ENCODE results near the gene MINDY4. TPM values are rescaled to one million over a fixed set of nuclear protein-coding genes. Genes with fewer than 3 reads are reported as not detected.

The MINDY4 gene
- total RNA-seq, 1 donor from 2014 or later, result 0.96 TPM

DNA sequence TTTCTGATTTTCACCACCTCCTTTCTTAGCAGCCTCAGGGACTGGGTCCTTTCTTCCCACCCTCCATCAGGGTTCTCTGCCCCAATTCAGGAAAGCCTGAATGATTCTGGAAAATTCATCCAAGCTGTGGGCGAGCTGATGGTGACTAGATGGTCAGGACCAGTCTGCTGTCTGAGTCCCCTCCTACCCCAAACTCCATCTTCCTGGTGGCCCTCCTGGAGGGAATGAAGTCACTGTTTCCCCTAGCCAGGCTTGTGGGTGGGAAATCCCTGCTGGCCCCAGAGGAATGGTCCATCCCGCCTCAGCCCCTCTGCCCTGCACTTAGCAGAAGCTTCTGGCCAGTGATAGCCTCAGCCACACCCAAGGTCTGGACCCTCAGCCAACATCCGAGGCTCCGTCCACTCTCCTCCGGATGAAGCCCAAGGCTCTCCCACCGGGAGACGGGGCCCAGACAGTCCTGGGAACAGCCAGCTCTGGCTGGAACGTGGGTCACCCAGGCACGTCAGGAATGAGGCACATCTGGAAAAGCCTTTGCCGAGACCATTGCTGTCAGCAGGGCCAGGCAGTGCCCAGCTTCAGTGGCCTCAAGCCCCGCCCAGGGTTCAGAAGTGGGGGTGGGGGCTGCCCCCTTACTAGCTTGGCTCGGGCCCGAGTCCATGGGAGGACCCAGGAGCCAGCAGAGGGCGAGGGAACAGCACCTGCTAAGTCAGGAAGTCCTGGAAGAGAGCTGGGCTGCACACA is 136.5 kb downstream of the MINDY4 start:
- no peaks in the 10 kb centered on the region for H3K4me1 Mint-ChIP-seq (ENCODE audit: low read depth)
- H3K36me3 Mint-ChIP-seq (ENCODE audit: low read depth), result no peaks in the 10 kb centered on the region
- no peak overlapping the region for H3K27ac Mint-ChIP-seq
- DNase-seq (ENCODE audit: low spot score), result no peak
- H3K27me3 Mint-ChIP-seq (ENCODE audit: insufficient read depth), result no peaks in the 10 kb centered on the region
- H3K4me3 Mint-ChIP-seq, result no peak overlapping the region
- intact Hi-C loops (cut with micrococcal nuclease), result no loop called here
- H3K9me3 Mint-ChIP-seq, result no peaks in the 10 kb centered on the region

DNA sequence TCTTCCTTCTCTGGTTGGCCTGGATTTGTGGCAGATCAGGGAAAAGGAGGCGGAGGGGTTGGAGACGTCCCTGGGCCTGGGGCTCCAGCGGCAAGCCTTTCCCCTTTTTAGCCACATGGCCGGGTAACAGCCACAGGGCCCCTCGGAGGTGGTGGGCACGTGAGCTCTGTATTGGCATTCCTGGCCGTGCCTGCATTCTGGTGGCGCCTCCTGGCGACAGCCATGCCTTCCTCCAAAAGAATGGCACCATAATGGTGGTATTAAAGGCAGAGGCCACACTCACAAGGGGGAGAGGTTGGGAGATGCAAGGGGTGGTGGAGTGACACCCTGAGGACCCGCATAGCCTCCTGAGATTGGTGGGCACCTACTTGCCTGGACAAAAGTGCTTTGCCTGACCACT is 137.5 kb downstream of the MINDY4 start:
- Mint-ChIP-seq H3K27me3 (ENCODE audit: insufficient read depth) (no peaks in the 10 kb centered on the region), H3K27ac (no peak overlapping the region), H3K36me3 (ENCODE audit: low read depth) (no peaks in the 10 kb centered on the region), H3K9me3 (no peaks in the 10 kb centered on the region), H3K4me1 (ENCODE audit: low read depth) (no peaks in the 10 kb centered on the region), H3K4me3 (no peak overlapping the region)
- intact Hi-C loops (cut with micrococcal nuclease), result no loop called here
- no peak for DNase-seq (ENCODE audit: low spot score)

DNA sequence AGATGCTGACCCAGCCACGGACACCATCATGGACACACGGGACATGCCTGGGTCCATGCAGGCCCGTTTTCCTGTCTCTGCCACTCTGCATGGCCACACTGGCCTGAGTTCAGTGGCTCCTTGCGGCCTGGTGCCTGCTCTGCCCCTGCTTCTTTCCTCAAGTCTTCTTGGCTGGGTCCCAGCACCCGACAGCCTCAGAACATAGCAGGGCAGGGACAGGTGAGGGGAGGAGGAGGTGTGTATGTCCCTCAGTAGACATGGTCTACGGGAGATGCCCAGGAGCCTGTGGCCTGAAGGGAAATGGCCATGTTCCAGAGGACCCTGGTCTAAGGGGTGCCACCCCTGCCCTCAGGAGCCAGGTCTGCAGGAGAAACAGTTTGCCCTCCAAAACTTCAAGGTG is 138.2 kb downstream of the MINDY4 start:
- Mint-ChIP-seq H3K36me3 (ENCODE audit: low read depth) (no peaks in the 10 kb centered on the region), H3K9me3 (no peaks in the 10 kb centered on the region), H3K27ac (no peak overlapping the region), H3K4me3 (no peak overlapping the region), H3K4me1 (ENCODE audit: low read depth) (no peaks in the 10 kb centered on the region), H3K27me3 (ENCODE audit: insufficient read depth) (no peaks in the 10 kb centered on the region)
- no peak for DNase-seq (ENCODE audit: low spot score)
- intact Hi-C loops (cut with micrococcal nuclease), result no loop called here

DNA sequence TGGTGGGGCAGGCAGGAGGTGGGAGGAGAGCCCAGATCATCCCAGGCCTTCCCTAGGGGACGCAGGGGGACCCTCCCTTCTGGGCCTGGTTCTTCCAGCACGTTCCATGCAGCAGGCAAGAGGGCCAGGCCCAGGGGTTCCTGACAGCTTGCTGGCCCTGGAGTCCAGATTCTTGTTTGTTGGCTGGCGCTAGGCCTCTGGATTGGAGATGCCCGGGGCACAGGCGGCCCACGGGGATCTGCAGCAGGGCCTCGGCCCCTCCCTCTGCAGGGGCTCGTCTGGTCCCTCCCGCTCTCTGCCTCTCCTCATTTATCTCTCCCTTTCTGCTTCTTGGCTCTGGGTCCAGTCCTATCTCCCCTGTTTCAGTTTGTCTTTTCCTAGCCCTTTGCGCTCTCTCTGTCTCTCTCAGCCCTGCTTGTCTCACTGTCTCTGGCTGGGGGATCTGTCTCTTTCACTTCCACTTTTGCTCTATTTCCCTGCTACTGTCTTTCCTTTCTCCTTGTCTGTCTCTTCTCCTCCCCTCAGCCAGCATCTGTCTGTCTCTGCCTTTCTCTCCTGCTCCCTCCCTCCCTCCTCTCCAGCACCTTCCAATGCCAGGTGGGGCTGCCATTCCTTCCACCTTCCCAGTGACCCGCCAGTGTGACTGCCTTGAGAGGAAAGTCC is 139.3 kb downstream of the MINDY4 start:
- Mint-ChIP-seq H3K27me3 (ENCODE audit: insufficient read depth) (no peaks in the 10 kb centered on the region), H3K4me1 (ENCODE audit: low read depth) (no peaks in the 10 kb centered on the region), H3K9me3 (no peaks in the 10 kb centered on the region), H3K27ac (no peak overlapping the region), H3K4me3 (no peak overlapping the region), H3K36me3 (ENCODE audit: low read depth) (no peaks in the 10 kb centered on the region)
- intact Hi-C loops (cut with micrococcal nuclease), result loop anchor here (10.0 kb wide), 1 partner anchor 106 kb away; no protein-coding TSS in a partner anchor
- no peak for DNase-seq (ENCODE audit: low spot score)

DNA sequence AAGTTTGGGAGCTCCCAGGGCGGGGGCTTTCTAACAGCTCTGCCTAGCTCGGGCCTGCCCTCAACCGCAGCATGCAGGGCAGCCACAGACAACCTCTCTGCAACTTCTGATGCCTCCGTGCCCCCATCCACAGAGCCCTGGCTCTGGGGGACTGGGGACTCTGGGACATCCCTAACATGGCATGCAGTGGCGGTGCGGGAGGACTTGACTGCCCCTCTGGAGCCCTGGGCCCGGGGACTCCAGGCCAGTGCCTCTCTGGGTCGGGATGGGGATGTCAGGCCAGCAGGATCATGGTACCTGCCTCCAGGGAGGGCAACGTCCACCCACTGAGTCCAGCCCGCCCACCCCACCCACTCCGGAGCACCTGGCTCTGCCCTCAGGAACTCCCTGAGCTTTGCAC is 139.9 kb downstream of the MINDY4 start:
- H3K4me3 Mint-ChIP-seq, result no peak overlapping the region
- no peaks in the 10 kb centered on the region for H3K27me3 Mint-ChIP-seq (ENCODE audit: insufficient read depth)
- no peaks in the 10 kb centered on the region for H3K36me3 Mint-ChIP-seq (ENCODE audit: low read depth)
- H3K9me3 Mint-ChIP-seq, result no peaks in the 10 kb centered on the region
- no peak overlapping the region for H3K27ac Mint-ChIP-seq
- intact Hi-C loops (cut with micrococcal nuclease), result loop anchor here (10.0 kb wide), 1 partner anchor 106 kb away; no protein-coding TSS in a partner anchor
- no peaks in the 10 kb centered on the region for H3K4me1 Mint-ChIP-seq (ENCODE audit: low read depth)
- DNase-seq (ENCODE audit: low spot score), result no peak

DNA sequence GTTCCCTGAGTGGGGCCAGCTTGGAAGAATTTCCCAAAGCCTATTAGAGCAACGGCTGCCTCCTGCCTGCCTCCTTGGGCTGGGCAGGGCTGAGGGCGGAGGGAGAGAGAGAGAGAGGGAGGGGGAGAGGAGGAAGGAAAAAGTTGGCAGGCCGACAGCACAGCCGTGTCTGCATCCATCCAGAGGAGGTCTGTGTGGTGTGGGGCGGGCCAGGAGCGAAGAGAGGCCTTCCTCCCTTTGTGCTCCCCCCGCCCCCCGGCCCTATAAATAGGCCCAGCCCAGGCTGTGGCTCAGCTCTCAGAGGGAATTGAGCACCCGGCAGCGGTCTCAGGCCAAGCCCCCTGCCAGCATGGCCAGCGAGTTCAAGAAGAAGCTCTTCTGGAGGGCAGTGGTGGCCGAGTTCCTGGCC is 140.3 kb downstream of the MINDY4 start, which contains the start of gene AQP1:
AQP1 (plus strand) TSS at position 293 of the 409 bp plus-strand sequence; CDS start at position 350, 57 bp downstream.
- H3K4me3 Mint-ChIP-seq, result no peak within 1 kb of the TSS
- no peaks in the 10 kb centered on the region for H3K36me3 Mint-ChIP-seq (ENCODE audit: low read depth)
- intact Hi-C loops (cut with micrococcal nuclease), result loop anchor here (10.0 kb wide), 1 partner anchor 107 kb away; no protein-coding TSS in a partner anchor
- no peaks in the 10 kb centered on the region for H3K27me3 Mint-ChIP-seq (ENCODE audit: insufficient read depth)
- H3K4me1 Mint-ChIP-seq (ENCODE audit: low read depth), result no peaks in the 10 kb centered on the region
- H3K27ac Mint-ChIP-seq, result no peak within 1 kb of the TSS
- H3K9me3 Mint-ChIP-seq, result no peaks in the 10 kb centered on the region
- no peak for DNase-seq (ENCODE audit: low spot score)

DNA sequence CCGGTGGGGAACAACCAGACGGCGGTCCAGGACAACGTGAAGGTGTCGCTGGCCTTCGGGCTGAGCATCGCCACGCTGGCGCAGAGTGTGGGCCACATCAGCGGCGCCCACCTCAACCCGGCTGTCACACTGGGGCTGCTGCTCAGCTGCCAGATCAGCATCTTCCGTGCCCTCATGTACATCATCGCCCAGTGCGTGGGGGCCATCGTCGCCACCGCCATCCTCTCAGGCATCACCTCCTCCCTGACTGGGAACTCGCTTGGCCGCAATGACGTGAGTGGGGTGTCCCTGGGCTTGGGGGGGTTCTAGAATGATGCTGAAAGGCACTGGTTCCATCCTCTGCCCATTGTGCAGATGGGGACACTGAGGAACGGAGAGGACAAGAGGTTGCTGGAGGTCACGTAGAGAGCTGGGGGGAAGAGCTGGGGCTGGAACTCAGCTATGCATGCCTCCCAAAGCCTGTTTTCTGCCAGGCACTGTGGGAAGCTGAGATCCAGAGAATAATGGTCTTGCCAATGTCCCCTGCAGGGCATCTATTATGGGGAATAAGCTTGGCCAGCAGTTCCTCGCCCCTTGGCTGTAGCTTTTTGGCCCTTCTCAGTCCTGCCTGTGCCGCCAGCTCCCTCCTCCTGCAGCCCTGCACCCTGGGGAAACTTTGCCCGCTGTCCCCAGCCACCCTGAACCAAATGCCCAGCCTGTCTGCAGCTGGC is 141.0 kb downstream of the MINDY4 start:
- no peaks in the 10 kb centered on the region for H3K27me3 Mint-ChIP-seq (ENCODE audit: insufficient read depth)
- no peak overlapping the region for H3K27ac Mint-ChIP-seq
- no peak overlapping the region for H3K4me3 Mint-ChIP-seq
- no peaks in the 10 kb centered on the region for H3K36me3 Mint-ChIP-seq (ENCODE audit: low read depth)
- DNase-seq (ENCODE audit: low spot score), result no peak
- no peaks in the 10 kb centered on the region for H3K4me1 Mint-ChIP-seq (ENCODE audit: low read depth)
- no peaks in the 10 kb centered on the region for H3K9me3 Mint-ChIP-seq
- intact Hi-C loops (cut with micrococcal nuclease), result loop anchor here (10.0 kb wide), 1 partner anchor 107 kb away; no protein-coding TSS in a partner anchor

DNA sequence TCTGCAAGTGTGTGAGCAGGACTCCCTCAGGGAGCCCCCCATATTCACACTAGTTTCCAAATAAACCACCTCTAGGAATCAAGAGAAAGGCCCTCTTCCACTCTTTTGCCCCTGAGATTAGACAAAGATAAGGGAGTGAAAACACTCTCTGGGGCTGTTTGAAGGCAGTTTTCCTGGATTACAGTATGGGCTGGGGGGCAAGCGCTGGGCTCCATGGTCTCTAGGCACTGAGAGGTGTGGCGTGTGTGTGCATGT is 141.4 kb downstream of the MINDY4 start:
- H3K36me3 Mint-ChIP-seq (ENCODE audit: low read depth), result no peaks in the 10 kb centered on the region
- H3K27me3 Mint-ChIP-seq (ENCODE audit: insufficient read depth), result no peaks in the 10 kb centered on the region
- intact Hi-C loops (cut with micrococcal nuclease), result loop anchor here (10.0 kb wide), 1 partner anchor 108 kb away; no protein-coding TSS in a partner anchor
- H3K27ac Mint-ChIP-seq, result no peak overlapping the region
- no peaks in the 10 kb centered on the region for H3K9me3 Mint-ChIP-seq
- no peak overlapping the region for H3K4me3 Mint-ChIP-seq
- no peaks in the 10 kb centered on the region for H3K4me1 Mint-ChIP-seq (ENCODE audit: low read depth)
- DNase-seq (ENCODE audit: low spot score), result no peak

DNA sequence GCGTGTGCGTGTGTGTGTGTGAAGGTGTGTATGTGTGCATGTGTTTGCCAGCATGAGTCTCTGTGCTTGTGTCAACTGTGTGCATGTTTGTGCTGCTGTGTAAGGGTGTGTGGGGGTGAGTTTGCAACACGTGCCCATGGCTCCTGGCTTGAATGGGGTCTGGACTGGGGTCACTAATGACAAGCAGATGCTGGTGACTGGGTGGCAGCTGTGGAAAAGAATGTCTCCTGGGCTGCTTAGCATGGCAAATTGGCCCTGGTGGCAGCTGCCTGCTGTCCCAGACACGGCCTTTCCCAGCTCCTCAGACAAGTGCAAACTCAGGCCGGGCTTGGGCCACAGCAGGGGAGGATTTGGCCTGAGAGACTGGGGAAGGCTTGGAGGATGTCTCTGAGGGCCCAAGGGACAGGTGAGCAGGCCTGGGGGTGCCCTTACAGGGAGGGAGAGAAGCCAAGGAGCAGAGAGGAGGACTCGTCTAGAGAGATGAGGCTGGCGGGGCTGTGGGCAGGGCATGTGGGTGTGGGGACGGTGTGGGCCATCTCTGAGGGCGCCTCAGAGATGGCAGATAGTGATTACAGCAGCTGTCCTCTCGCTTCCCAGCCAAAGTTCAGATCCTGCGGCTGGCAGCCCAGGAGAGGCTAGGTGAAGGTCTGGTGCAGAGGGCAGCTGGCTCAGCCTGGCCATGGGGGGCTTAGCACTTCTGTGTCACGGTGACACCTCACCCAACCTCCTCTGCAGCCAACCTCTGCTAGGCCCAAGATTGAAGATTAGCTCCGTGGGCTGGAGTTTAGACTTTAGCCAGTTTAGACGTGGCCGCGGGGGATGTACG is 142.0 kb downstream of the MINDY4 start:
- Mint-ChIP-seq H3K9me3 (no peaks in the 10 kb centered on the region), H3K4me1 (ENCODE audit: low read depth) (no peaks in the 10 kb centered on the region), H3K27me3 (ENCODE audit: insufficient read depth) (peaks cover 1% of the 10 kb centered on the region), H3K27ac (no peak overlapping the region), H3K36me3 (ENCODE audit: low read depth) (no peaks in the 10 kb centered on the region), H3K4me3 (no peak overlapping the region)
- DNase-seq (ENCODE audit: low spot score), result no peak
- intact Hi-C loops (cut with micrococcal nuclease), result loop anchor here (10.0 kb wide), 1 partner anchor 108 kb away; no protein-coding TSS in a partner anchor

DNA sequence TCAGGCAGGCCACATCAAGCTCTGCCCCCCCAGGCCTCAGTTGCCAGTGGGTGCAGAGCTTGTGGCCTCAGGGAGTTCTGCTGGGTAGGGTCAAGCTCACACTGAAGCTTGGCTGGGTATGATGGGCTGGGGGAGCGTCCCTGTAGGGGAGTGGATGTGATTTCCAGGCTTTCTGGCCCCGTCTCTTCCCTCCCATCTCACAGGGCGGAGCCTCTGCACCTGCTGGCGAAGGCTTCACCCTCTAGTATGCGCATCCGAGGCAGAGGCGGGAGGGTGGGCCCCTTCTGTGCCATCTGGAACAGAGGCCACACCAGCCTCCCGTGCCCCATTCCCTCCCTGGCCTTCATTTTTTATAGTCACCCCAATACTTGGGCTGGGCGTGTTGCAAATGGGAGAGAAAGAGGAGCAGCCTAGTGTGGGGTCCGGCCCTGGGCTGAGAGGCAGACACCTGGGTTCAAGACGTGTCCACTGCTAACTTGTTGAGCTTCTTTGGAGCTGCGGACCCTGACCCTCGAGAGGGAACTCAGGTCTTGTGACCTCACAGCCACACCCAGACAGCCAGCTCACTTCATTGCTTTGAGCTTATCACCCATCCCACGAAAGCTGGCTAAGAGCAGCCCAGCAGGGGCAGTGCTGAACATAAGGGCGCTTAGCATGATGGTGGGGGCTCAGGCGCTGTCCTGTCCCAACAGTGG is 142.8 kb downstream of the MINDY4 start:
- DNase-seq (ENCODE audit: low spot score), result no peak
- H3K9me3 Mint-ChIP-seq, result no peaks in the 10 kb centered on the region
- H3K27me3 Mint-ChIP-seq (ENCODE audit: insufficient read depth), result peaks cover 1% of the 10 kb centered on the region
- H3K4me3 Mint-ChIP-seq, result no peak overlapping the region
- H3K4me1 Mint-ChIP-seq (ENCODE audit: low read depth), result no peaks in the 10 kb centered on the region
- no peak overlapping the region for H3K27ac Mint-ChIP-seq
- intact Hi-C loops (cut with micrococcal nuclease), result loop anchor here (10.0 kb wide), 1 partner anchor 109 kb away; no protein-coding TSS in a partner anchor
- no peaks in the 10 kb centered on the region for H3K36me3 Mint-ChIP-seq (ENCODE audit: low read depth)

DNA sequence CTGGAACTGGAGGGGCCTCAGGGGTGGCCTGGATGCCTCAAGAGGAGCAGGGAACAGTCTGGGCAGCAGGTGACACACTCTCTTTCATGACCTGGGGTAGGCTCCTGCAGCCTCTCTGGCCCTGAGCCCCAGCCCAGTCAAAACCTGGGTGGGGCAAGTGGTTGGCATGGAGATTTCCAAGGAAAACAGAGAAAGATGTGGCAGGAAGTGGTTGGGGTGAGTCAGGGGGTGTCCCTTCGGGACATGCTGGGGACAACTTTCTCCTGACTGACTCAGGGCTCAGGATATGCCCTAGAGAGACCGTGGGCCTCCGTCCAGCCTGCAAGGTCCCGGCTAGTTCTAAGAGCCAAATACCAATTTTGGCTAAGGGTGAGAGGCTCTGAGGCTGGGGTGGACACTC is 143.4 kb downstream of the MINDY4 start:
- Mint-ChIP-seq H3K4me3 (no peak overlapping the region), H3K4me1 (ENCODE audit: low read depth) (no peaks in the 10 kb centered on the region), H3K36me3 (ENCODE audit: low read depth) (no peaks in the 10 kb centered on the region), H3K27ac (no peak overlapping the region), H3K27me3 (ENCODE audit: insufficient read depth) (peaks cover 1% of the 10 kb centered on the region), H3K9me3 (no peaks in the 10 kb centered on the region)
- DNase-seq (ENCODE audit: low spot score), result no peak
- intact Hi-C loops (cut with micrococcal nuclease), result loop anchor here (10.0 kb wide), 1 partner anchor 110 kb away; no protein-coding TSS in a partner anchor

Data from activated T-helper 1 cell treated with anti-CD3 and anti-CD28 coated beads, Interleukin-12 subunit alpha, Interleukin-12 subunit beta, Interleukin-2, Interleukin-4 antibody, amounts not matched to agents 30 ng/mL and 10 ng/mL and 1 ng/mL, durations not matched to agents 14 hours and 24 hours and 36 hours (primary cell).